ENCODE measurements around the gene WDR33. TPM values are rescaled to one million over a fixed set of nuclear protein-coding genes. Genes with fewer than 3 reads are reported as not detected.

WDR33 gene
- total and polyA plus RNA-seq, 2 of the 13 experiments (the other 11 are each of a cell fraction or from before 2014, with no cell fraction given) = 54.9 to 78.2 TPM

DNA sequence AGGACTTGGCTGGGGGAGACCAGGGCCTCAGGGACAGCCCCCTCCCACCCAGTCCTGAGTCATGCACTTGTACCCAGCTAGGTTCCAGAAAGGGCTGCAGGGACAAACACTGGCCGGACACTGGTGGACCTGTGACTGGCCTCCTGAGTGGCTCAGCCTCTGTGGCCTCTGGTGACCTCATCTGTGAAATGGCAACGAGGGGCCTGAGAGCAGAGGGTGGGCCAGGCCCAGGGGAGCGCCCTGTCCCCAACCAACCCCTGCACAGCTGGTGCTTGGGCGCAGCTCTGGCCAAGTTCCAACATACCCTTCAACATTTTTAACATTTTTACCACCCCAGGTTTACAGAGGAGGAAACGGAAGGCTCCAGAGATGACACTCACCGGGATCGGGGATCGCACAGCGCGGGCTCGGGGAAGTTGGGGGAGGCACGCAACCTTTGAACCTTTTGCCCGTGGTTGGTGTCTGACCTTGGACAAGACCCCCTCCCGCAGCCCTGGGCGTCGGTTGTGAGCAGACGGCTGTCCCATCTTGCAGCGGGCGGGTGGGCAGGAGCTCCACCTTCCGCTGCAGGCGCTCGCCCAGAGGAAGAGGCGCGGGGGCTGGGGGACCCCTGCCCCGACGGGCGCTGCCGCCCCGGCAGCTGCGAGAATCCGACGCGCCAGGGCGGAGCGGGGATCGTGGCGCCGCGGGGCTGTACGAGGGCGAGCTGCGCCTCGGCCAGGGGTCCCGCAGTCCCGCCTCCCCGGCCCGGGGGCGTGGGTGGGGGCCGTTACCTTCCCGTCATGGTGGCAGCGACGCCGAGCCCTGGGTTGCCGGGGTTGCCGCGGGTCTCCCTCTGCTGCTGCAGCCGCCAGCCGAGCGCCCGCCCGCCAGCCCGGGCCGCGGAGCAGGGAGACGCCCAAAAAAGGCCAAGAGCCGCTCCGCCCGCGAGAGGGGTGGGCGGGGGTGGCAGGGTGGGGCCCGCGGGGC, 136.4 kb downstream of the WDR33 start (continued):
- TF ChIP-seq, protein P1, sequence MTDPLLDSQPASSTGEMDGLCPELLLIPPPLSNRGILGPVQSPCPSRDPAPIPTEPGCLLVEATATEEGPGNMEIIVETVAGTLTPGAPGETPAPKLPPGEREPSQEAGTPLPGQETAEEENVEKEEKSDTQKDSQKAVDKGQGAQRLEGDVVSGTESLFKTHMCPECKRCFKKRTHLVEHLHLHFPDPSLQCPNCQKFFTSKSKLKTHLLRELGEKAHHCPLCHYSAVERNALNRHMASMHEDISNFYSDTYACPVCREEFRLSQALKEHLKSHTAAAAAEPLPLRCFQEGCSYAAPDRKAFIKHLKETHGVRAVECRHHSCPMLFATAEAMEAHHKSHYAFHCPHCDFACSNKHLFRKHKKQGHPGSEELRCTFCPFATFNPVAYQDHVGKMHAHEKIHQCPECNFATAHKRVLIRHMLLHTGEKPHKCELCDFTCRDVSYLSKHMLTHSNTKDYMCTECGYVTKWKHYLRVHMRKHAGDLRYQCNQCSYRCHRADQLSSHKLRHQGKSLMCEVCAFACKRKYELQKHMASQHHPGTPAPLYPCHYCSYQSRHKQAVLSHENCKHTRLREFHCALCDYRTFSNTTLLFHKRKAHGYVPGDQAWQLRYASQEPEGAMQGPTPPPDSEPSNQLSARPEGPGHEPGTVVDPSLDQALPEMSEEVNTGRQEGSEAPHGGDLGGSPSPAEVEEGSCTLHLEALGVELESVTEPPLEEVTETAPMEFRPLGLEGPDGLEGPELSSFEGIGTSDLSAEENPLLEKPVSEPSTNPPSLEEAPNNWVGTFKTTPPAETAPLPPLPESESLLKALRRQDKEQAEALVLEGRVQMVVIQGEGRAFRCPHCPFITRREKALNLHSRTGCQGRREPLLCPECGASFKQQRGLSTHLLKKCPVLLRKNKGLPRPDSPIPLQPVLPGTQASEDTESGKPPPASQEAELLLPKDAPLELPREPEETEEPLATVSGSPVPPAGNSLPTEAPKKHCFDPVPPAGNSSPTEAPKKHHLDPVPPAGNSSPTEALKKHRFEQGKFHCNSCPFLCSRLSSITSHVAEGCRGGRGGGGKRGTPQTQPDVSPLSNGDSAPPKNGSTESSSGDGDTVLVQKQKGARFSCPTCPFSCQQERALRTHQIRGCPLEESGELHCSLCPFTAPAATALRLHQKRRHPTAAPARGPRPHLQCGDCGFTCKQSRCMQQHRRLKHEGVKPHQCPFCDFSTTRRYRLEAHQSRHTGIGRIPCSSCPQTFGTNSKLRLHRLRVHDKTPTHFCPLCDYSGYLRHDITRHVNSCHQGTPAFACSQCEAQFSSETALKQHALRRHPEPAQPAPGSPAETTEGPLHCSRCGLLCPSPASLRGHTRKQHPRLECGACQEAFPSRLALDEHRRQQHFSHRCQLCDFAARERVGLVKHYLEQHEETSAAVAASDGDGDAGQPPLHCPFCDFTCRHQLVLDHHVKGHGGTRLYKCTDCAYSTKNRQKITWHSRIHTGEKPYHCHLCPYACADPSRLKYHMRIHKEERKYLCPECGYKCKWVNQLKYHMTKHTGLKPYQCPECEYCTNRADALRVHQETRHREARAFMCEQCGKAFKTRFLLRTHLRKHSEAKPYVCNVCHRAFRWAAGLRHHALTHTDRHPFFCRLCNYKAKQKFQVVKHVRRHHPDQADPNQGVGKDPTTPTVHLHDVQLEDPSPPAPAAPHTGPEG (CRISPR knock-in tag; IDR thresholded peaks at IDR 0.05) = no peak
- TF ChIP-seq ZNF234 (CRISPR knock-in tag; conservative IDR thresholded peaks at IDR 0.05) = no peak
- no peak for TF ChIP-seq SPEN (CRISPR knock-in tag; IDR thresholded peaks at IDR 0.05; ENCODE audit: low read depth)
- no peak for TF ChIP-seq SIX1 (CRISPR knock-in tag; IDR thresholded peaks at IDR 0.05; ENCODE audit: borderline replicate concordance)
- peak; percentile 77; the same call in 1 of the 2 replicates for TF ChIP-seq ZNF776 (CRISPR knock-in tag; IDR thresholded peaks at IDR 0.05)
- TF ChIP-seq, protein P2, sequence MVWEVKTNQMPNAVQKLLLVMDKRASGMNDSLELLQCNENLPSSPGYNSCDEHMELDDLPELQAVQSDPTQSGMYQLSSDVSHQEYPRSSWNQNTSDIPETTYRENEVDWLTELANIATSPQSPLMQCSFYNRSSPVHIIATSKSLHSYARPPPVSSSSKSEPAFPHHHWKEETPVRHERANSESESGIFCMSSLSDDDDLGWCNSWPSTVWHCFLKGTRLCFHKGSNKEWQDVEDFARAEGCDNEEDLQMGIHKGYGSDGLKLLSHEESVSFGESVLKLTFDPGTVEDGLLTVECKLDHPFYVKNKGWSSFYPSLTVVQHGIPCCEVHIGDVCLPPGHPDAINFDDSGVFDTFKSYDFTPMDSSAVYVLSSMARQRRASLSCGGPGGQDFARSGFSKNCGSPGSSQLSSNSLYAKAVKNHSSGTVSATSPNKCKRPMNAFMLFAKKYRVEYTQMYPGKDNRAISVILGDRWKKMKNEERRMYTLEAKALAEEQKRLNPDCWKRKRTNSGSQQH (CRISPR knock-in tag; IDR thresholded peaks at IDR 0.05; ENCODE audit: low read depth) = no peak
- TF ChIP-seq SOX13 (IDR thresholded peaks at IDR 0.05) = no peak
- TF ChIP-seq SOX13 (CRISPR knock-in tag; conservative IDR thresholded peaks at IDR 0.05 in 1 of 2, IDR thresholded peaks at IDR 0.05 in 1 of 2) = 0 out of 4 replicates have a peak, but pooled peaks of 1 of the 2 experiments have one; percentile 13
- TF ChIP-seq, protein P3, sequence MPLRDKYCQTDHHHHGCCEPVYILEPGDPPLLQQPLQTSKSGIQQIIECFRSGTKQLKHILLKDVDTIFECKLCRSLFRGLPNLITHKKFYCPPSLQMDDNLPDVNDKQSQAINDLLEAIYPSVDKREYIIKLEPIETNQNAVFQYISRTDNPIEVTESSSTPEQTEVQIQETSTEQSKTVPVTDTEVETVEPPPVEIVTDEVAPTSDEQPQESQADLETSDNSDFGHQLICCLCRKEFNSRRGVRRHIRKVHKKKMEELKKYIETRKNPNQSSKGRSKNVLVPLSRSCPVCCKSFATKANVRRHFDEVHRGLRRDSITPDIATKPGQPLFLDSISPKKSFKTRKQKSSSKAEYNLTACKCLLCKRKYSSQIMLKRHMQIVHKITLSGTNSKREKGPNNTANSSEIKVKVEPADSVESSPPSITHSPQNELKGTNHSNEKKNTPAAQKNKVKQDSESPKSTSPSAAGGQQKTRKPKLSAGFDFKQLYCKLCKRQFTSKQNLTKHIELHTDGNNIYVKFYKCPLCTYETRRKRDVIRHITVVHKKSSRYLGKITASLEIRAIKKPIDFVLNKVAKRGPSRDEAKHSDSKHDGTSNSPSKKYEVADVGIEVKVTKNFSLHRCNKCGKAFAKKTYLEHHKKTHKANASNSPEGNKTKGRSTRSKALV (CRISPR knock-in tag; IDR thresholded peaks at IDR 0.05) = no peak
- no peak for TF ChIP-seq ZNF766 (CRISPR knock-in tag; IDR thresholded peaks at IDR 0.05; ENCODE audit: borderline replicate concordance)
- no peak for TF ChIP-seq ZFP36 (IDR thresholded peaks at IDR 0.05; ENCODE audit: borderline replicate concordance, low read depth, low read length, partially characterized antibody)
- no peak for TF ChIP-seq CC2D1A (CRISPR knock-in tag; IDR thresholded peaks at IDR 0.05)
- peak; percentile 61; the same call in 1 of the 2 replicates for TF ChIP-seq KDM2A (CRISPR knock-in tag; IDR thresholded peaks at IDR 0.05; ENCODE audit: borderline replicate concordance, low read depth)
- no peak for TF ChIP-seq GFI1 (CRISPR knock-in tag; IDR thresholded peaks at IDR 0.05; ENCODE audit: borderline replicate concordance)
- TF ChIP-seq, protein P4, sequence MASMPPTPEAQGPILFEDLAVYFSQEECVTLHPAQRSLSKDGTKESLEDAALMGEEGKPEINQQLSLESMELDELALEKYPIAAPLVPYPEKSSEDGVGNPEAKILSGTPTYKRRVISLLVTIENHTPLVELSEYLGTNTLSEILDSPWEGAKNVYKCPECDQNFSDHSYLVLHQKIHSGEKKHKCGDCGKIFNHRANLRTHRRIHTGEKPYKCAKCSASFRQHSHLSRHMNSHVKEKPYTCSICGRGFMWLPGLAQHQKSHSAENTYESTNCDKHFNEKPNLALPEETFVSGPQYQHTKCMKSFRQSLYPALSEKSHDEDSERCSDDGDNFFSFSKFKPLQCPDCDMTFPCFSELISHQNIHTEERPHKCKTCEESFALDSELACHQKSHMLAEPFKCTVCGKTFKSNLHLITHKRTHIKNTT (CRISPR knock-in tag; IDR thresholded peaks at IDR 0.05) = no peak
- no peak for TF ChIP-seq U2AF1 (optimal IDR thresholded peaks at IDR 0.05; ENCODE audit: low read depth, low read length)
- no peak for TF ChIP-seq ZNF652 (CRISPR knock-in tag; IDR thresholded peaks at IDR 0.05; ENCODE audit: borderline replicate concordance, low read depth)
- TF ChIP-seq RXRB (CRISPR knock-in tag; IDR thresholded peaks at IDR 0.05; ENCODE audit: borderline replicate concordance) = 0 out of 2 replicates have a peak, but pooled peaks have one; percentile 9
